Uterus (tissue), 4 donors: ENCODE measurements around the gene PFKFB1. TPM values are rescaled to one million over a fixed set of nuclear protein-coding genes. Genes with fewer than 3 reads are reported as not detected.

Experiments used
- DNase-seq, 2 donors: peaks; one replicate each; pipeline ENCODE4 v3.0.0-alpha.2; 2019 to 2020
- H3K27ac ChIP-seq, 2 donors: fragments of 200-600 bp; sonication (generic); 1 replicate in 1 of 2; 2 replicates in 1 of 2; pipeline ENCODE4 v1.5.1; 2016 to 2018
- H3K27me3 ChIP-seq, 2 donors: fragments of 200-600 bp; sonication (generic); one replicate each; pipeline ENCODE4 v1.5.1; 2018 to 2019; ENCODE audit warnings: control low read depth in 1 of 2
- H3K36me3 ChIP-seq, 2 donors: fragments of 200-600 bp; sonication (generic); one replicate each; pipeline ENCODE4 v1.5.1; 2019; ENCODE audit warnings: control low read depth in 1 of 2
- H3K4me1 ChIP-seq, 2 donors: fragments of 200-600 bp; sonication (generic); one replicate each; pipeline ENCODE4 v1.5.1; 2018 to 2019; ENCODE audit warnings: control low read depth in 1 of 2
- H3K4me3 ChIP-seq, 2 donors: fragments of 200-600 bp; sonication (generic); 1 replicate in 1 of 2; 2 replicates in 1 of 2; pipeline ENCODE4 v1.5.1; 2018 to 2019; ENCODE audit warnings: mild to moderate bottlenecking in 1 of 2
- H3K9me3 ChIP-seq, 2 donors: fragments of 200-600 bp; sonication (generic); one replicate each; pipeline ENCODE4 v1.5.1; 2019; ENCODE audit warnings: control low read depth in 1 of 2
- POLR2A ChIP-seq, 2 donors: fragments of 450-650 bp; IDR thresholded peaks; one replicate each; pipeline ENCODE4 v1.6.1; 2016; ENCODE audit warnings: antibody characterized with exemption in 2 of 2, mild to moderate bottlenecking in 1 of 2, moderate library complexity in 1 of 2
- intact Hi-C: fragments of 100-400 bp; cut with DNase I; formaldehyde crosslinking; loops from one replicate; pipeline ENCODE4 v1.15.1; 2023; ENCODE audit warnings: low total_unique reads
- total RNA-seq, 4 donors: library from RNA; depleted of rRNA in 3 of 4; stranded (reverse); fragments of >200 nt in 3 of 4; gene quantifications; one replicate each; pipeline versions ENCODE4 v1.1.0 to v1.2.4, GENCODE V29; 2014 to 2023
- TF ChIP-seq, protein P1 (sequence below), 4 experiments: fragments of 200-600 bp in 2 of 4; fragments of 450-650 bp in 2 of 4; sonication (generic) in 2 of 4; IDR thresholded peaks; one replicate each; pipeline ENCODE4 v1.5.1; 2016 to 2019; ENCODE audit warnings: antibody characterized with exemption in 4 of 4, mild to moderate bottlenecking in 2 of 4, moderate library complexity in 1 of 4
- donor health status: DM: yes; HTN: yes; CAD: no.

PFKFB1 gene
- not detected for total RNA-seq

DNA sequence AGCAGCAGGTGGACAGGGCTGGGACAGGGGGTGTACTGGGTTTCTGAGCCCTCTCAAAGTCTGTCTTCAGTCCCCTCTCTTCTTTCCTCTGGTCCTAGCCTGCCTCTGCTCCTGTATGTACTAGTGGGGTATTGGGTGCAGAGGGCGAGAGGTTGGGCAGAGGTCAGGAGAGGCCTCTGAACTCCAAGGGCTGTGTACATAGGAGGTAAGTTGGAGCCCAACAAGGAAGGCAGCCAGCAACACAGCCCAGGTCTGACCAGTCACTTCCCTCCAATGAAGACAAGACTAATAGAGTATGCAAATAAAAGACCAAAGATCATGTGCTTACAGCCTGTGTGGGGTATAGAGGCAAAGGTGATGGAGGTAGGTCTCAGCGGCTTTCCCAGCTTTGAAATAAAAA lies at the start of gene PFKFB1:
Gene PFKFB1, minus strand, starts transcription at position 90 of the 400 bp plus-strand sequence. CDS start 181 bp downstream, outside the sequence.
- no peak within 1 kb of the TSS for H3K4me3 ChIP-seq
- no peaks in the 10 kb centered on the region for H3K36me3 ChIP-seq
- no peaks in the 10 kb centered on the region for H3K9me3 ChIP-seq
- no peaks in the 10 kb centered on the region for H3K27me3 ChIP-seq
- H3K27ac ChIP-seq, result no peak within 1 kb of the TSS
- DNase-seq, result no peak
- intact Hi-C loops, result no loop called here
- H3K4me1 ChIP-seq, result no peaks in the 10 kb centered on the region
- TF ChIP-seq POLR2A (IDR thresholded peaks at IDR 0.05), result no peak
- TF ChIP-seq, protein P1, sequence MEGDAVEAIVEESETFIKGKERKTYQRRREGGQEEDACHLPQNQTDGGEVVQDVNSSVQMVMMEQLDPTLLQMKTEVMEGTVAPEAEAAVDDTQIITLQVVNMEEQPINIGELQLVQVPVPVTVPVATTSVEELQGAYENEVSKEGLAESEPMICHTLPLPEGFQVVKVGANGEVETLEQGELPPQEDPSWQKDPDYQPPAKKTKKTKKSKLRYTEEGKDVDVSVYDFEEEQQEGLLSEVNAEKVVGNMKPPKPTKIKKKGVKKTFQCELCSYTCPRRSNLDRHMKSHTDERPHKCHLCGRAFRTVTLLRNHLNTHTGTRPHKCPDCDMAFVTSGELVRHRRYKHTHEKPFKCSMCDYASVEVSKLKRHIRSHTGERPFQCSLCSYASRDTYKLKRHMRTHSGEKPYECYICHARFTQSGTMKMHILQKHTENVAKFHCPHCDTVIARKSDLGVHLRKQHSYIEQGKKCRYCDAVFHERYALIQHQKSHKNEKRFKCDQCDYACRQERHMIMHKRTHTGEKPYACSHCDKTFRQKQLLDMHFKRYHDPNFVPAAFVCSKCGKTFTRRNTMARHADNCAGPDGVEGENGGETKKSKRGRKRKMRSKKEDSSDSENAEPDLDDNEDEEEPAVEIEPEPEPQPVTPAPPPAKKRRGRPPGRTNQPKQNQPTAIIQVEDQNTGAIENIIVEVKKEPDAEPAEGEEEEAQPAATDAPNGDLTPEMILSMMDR (IDR thresholded peaks at IDR 0.05), result no peak

GRCh38 chrX:55041514-55041913 lies 47.5 kb upstream of the PFKFB1 start:
- H3K27me3 ChIP-seq, result no peaks in the 10 kb centered on the region
- intact Hi-C loops, result no loop called here
- no peak for DNase-seq

DNA sequence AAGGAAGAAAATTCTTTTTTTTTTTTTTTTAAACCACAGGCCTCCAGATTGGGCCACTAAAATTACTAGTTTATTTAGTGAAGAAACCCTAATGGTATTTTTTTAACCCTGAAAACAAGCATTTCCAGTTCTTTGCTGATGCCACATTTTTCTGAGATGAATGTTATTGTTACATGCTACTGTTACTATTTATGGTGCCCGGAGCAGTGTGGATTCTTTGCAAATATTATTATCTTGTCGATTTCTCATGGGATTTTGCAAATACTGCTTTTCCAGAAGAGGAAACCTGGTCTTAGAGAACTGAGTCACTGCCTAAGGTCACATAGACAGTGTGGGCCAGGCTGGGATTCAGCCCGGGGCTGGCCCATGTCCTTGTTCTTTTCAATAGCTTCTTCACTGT lies 45.5 kb upstream of the PFKFB1 start:
- intact Hi-C loops, result no loop called here
- no peak overlapping the region for H3K27ac ChIP-seq
- TF ChIP-seq, protein P1 (IDR thresholded peaks at IDR 0.05), result no peak
- TF ChIP-seq POLR2A (IDR thresholded peaks at IDR 0.05), result no peak

More at GRCh38 chrX:55041514-55041913, 47.5 kb upstream of the PFKFB1 start:
- Histone ChIP-seq H3K4me1 (no peaks in the 10 kb centered on the region), H3K36me3 (no peaks in the 10 kb centered on the region), H3K9me3 (no peaks in the 10 kb centered on the region), H3K4me3 (no peak overlapping the region), H3K27ac (no peak overlapping the region)
- no peak for TF ChIP-seq POLR2A (IDR thresholded peaks at IDR 0.05)
- TF ChIP-seq, protein P1 (IDR thresholded peaks at IDR 0.05), result no peak

GRCh38 chrX:55033429-55033828 lies 39.4 kb upstream of the PFKFB1 start:
- H3K9me3 ChIP-seq, result no peaks in the 10 kb centered on the region
- no peaks in the 10 kb centered on the region for H3K27me3 ChIP-seq
- no peak overlapping the region for H3K27ac ChIP-seq
- intact Hi-C loops, result no loop called here
- TF ChIP-seq POLR2A (IDR thresholded peaks at IDR 0.05), result no peak
- no peak overlapping the region for H3K4me3 ChIP-seq
- no peaks in the 10 kb centered on the region for H3K36me3 ChIP-seq
- H3K4me1 ChIP-seq, result no peaks in the 10 kb centered on the region
- DNase-seq, result no peak

More for the DNA sequence above, 45.5 kb upstream of the PFKFB1 start:
- H3K4me3 ChIP-seq, result no peak overlapping the region
- no peak for DNase-seq
- H3K36me3 ChIP-seq, result no peaks in the 10 kb centered on the region
- no peaks in the 10 kb centered on the region for H3K4me1 ChIP-seq
- H3K27me3 ChIP-seq, result no peaks in the 10 kb centered on the region
- H3K9me3 ChIP-seq, result no peaks in the 10 kb centered on the region

DNA sequence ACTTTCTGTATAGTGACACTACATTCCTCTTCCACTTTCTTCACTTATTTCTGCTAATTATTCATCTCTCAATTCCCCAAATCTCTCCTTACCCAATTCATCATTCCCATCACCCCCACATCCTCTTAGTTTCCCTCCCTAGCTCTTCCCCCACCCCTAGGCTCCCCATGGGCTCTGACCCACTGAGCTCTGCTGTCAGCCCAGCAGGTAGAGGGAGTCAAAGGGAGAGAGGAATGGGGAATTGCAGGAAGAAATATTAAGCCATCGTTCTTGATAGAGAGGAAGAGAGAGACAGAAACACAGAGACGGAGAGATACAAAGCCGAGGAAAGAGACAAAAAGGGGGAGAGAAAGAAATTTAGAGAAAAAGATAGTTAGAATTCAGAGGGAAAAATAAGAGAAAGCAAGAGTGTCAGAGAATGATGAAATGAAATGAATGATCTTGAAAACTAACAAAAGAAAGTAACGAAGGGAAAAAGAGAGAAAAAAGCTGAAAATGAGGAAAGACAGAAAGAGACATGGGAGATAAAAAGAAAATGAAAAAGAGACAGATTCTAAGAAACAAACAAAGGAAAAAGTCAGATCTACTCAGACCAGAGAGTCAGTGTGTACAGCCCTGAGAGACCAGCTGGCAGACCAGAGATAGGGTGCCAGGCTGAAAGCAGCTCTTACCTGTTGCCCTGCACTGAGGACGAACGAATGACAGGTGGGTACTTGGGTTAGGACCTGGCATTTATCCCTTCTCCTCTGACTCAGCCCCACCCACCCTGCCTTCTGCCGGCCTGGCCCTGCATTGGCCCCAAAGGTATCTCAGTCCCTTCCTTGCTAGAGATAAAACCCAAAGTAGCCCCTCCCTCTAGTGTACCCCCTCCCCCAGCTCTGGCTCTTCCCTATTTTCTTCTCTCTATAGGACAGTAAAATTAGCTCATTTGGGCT lies 36.5 kb upstream of the PFKFB1 start, which contains the start of gene ALAS2:
Gene ALAS2, minus strand, starts transcription at position 707 of the 935 bp plus-strand sequence. CDS start 4,977 bp downstream, outside the sequence.
- Histone ChIP-seq H3K36me3 (no peaks in the 10 kb centered on the region), H3K9me3 (no peaks in the 10 kb centered on the region), H3K27me3 (no peaks in the 10 kb centered on the region), H3K4me3 (no peak within 1 kb of the TSS), H3K27ac (no peak within 1 kb of the TSS), H3K4me1 (no peaks in the 10 kb centered on the region)
- intact Hi-C loops, result no loop called here
- no peak for DNase-seq
- TF ChIP-seq POLR2A (IDR thresholded peaks at IDR 0.05), result no peak
- TF ChIP-seq, protein P1 (IDR thresholded peaks at IDR 0.05), result no peak
